GM12878 (cell line): ENCODE measurements around the gene C4BPB. TPM values are rescaled to one million over a fixed set of nuclear protein-coding genes. Genes with fewer than 3 reads are reported as not detected.

ENCODE experiments used
- ATAC-seq: fragments of 200-7000 bp; cut with Tn5 transposase; 3 replicates; pipeline ENCODE4 v1.9.1; 2020; ENCODE audit warnings: mild to moderate bottlenecking, moderate library complexity
- BruUV-seq: library from RNA; stranded (reverse); fragments of 400-500 nt; replicated peaks from 2 replicates; lab custom pipeline; 2021; lab: Mats Ljungman, UMichigan
- CTCF ChIA-PET: fragments of 300-600 bp; sonication (Branson Sonifier 250); formaldehyde crosslinking; extraction: SDS; loops from one replicate; lab custom pipeline; 2021; ENCODE audit warnings: inconsistent platforms; lab: Yijun Ruan, JAX
- POLR2A ChIA-PET: fragments of 350-600 bp; formaldehyde crosslinking; extraction: SDS; loops from one replicate; lab custom pipeline; 2021; ENCODE audit warnings: inconsistent platforms; lab: Charles Lee
- RAD21 ChIA-PET: fragments of 300-600 bp; sonication (Branson Sonifier 250); formaldehyde crosslinking; loops from one replicate; lab custom pipeline; 2023; ENCODE audit warnings: antibody characterized with exemption; ENCODE audit not compliant: unreplicated experiment; lab: Charles Lee
- SMC1A ChIA-PET: fragments of 300-600 bp; sonication (Branson Sonifier 250); formaldehyde crosslinking; loops from one replicate; lab custom pipeline; 2023; ENCODE audit not compliant: unreplicated experiment, uncharacterized antibody; lab: Charles Lee
- DNase-seq: peaks from one replicate; pipeline ENCODE4 v3.0.0-alpha.2; 2011; ENCODE audit warnings: low read depth, low spot score
- FAIRE-seq: peaks from 3 replicates; lab custom pipeline; 2011; peaks lifted over from hg19 to GRCh38; lab: Jason Lieb, UNC
- H2AFZ ChIP-seq: 2 replicates; pipeline ENCODE4 v1.6.0; 2011; ENCODE audit warnings: low read depth, low read length, control low read depth; ENCODE audit not compliant: control insufficient read depth
- H3K27ac ChIP-seq: 2 replicates; pipeline ENCODE4 v1.5.1; 2011; ENCODE audit warnings: control low read depth; ENCODE audit not compliant: control insufficient read depth, insufficient read depth
- H3K27me3 ChIP-seq, 2 experiments: replicated peaks in 1 of 2; 2 replicates each; pipeline versions ENCODE4 v1.6.0 to v1.6.1; 2011; ENCODE audit warnings: low read length in 1 of 2; ENCODE audit not compliant: control insufficient read depth in 2 of 2, insufficient read depth in 2 of 2
- H3K36me3 ChIP-seq, 2 experiments: 2 replicates each; pipeline ENCODE4 v1.5.1; 2011; ENCODE audit warnings: low read length in 1 of 2; ENCODE audit not compliant: control insufficient read depth in 2 of 2, insufficient read depth in 2 of 2
- H3K4me1 ChIP-seq: 2 replicates; pipeline ENCODE4 v1.6.1; 2011; ENCODE audit warnings: mild to moderate bottlenecking, low read length, moderate library complexity, mixed read lengths; ENCODE audit not compliant: control insufficient read depth, insufficient read depth
- H3K4me2 ChIP-seq: 2 replicates; pipeline ENCODE4 v1.6.0; 2011; ENCODE audit warnings: control low read depth; ENCODE audit not compliant: control insufficient read depth, insufficient read depth
- H3K4me3 ChIP-seq: fragments of 200-600 bp; sonication (generic); 2 replicates; pipeline ENCODE4 v1.5.1; 2016
- H3K79me2 ChIP-seq: 2 replicates; pipeline ENCODE4 v1.6.0; 2011; ENCODE audit warnings: low read length; ENCODE audit not compliant: control insufficient read depth, insufficient read depth
- H3K9ac ChIP-seq: 2 replicates; pipeline ENCODE4 v1.8.0; 2011; ENCODE audit warnings: low read length, control low read depth, mixed read lengths; ENCODE audit not compliant: control insufficient read depth, insufficient read depth
- H3K9me3 ChIP-seq: replicated peaks from 3 replicates; pipeline ENCODE4 v1.5.1; 2011; ENCODE audit warnings: mild to moderate bottlenecking, low read length; ENCODE audit not compliant: control insufficient read depth, insufficient read depth
- H4K20me1 ChIP-seq: 2 replicates; pipeline ENCODE4 v1.6.0; 2011; ENCODE audit not compliant: control insufficient read depth, insufficient read depth
- CBFB ChIP-seq: IDR thresholded peaks from 2 replicates; pipeline ENCODE4 v1.6.1; 2016; ENCODE audit warnings: antibody characterized with exemption, low read depth
- EED ChIP-seq: sonication (generic); IDR thresholded peaks from 2 replicates; pipeline ENCODE4 v1.6.1; 2016; ENCODE audit warnings: antibody characterized with exemption, low read depth
- MTA2 ChIP-seq: fragments of 450-650 bp; IDR thresholded peaks from 2 replicates; pipeline ENCODE4 v1.6.1; 2016; ENCODE audit warnings: low read depth, mild to moderate bottlenecking, moderate library complexity
- MYC ChIP-seq: IDR thresholded peaks from 2 replicates; pipeline ENCODE4 v1.6.1; 2011; ENCODE audit warnings: mild to moderate bottlenecking, low read length, moderate library complexity, inconsistent platforms; ENCODE audit not compliant: insufficient read depth, insufficient replicate concordance, insufficient read length, severe bottlenecking
- PAX8 ChIP-seq: fragments of 450-650 bp; IDR thresholded peaks from 2 replicates; pipeline ENCODE4 v1.6.1; 2017; ENCODE audit warnings: mild to moderate bottlenecking, moderate library complexity
- RAD21 ChIP-seq: IDR thresholded peaks from 2 replicates; pipeline ENCODE4 v1.6.1; 2011; ENCODE audit warnings: mild to moderate bottlenecking, low read depth, low read length, moderate library complexity; ENCODE audit not compliant: insufficient read depth
- SIX5 ChIP-seq: IDR thresholded peaks from 2 replicates; pipeline ENCODE4 v1.6.1; 2011; ENCODE audit warnings: mild to moderate bottlenecking, low read depth, low read length, moderate library complexity; ENCODE audit not compliant: severe bottlenecking
- SMARCA5 ChIP-seq: fragments of 450-650 bp; IDR thresholded peaks from 2 replicates; pipeline ENCODE4 v1.6.1; 2017; ENCODE audit warnings: mild to moderate bottlenecking
- SMC3 ChIP-seq: IDR thresholded peaks from 2 replicates; pipeline ENCODE4 v1.6.1; 2011; ENCODE audit warnings: low read length, improper control_type of control experiment, borderline replicate concordance
- TCF12 ChIP-seq: IDR thresholded peaks from 2 replicates; pipeline ENCODE4 v1.6.1; 2011; ENCODE audit warnings: low read depth, mild to moderate bottlenecking, low read length
- YBX1 ChIP-seq: fragments of 450-650 bp; IDR thresholded peaks from 2 replicates; pipeline ENCODE4 v1.6.1; 2016; ENCODE audit warnings: antibody characterized with exemption
- YY1 ChIP-seq: IDR thresholded peaks from 2 replicates; pipeline ENCODE4 v1.6.1; 2011; ENCODE audit warnings: low read depth, mild to moderate bottlenecking, low read length
- ZNF384 ChIP-seq: IDR thresholded peaks from 2 replicates; pipeline ENCODE4 v1.6.1; 2012; ENCODE audit warnings: low read depth, mild to moderate bottlenecking, low read length, improper control_type of control experiment, borderline replicate concordance
- WGBS: methylation state at CpG from one replicate; pipeline ENCODE4 v1.1.6; 2016; ENCODE audit warnings: low lambda C conversion rate; ENCODE audit not compliant: insufficient replicate concordance, insufficient coverage; ENCODE audit errors: missing lambda C conversion rate; 5-methylcytosine and 5-hydroxymethylcytosine counted together
- in situ Hi-C: fragments of 300-500 bp; cut with MboI; formaldehyde crosslinking; loops from 9 replicates; pipeline ENCODE4 v1.14.3; 2018; ENCODE audit warnings: mixed read lengths
- intact Hi-C: fragments of 100-400 bp; cut with micrococcal nuclease; formaldehyde crosslinking; loops from one replicate; pipeline ENCODE4 v1.14.2; 2022; ENCODE audit not compliant: unreplicated experiment
- polyA plus RNA-seq, 11 experiments: library from polyadenylated mRNA; depleted of rRNA in 4 of 11; unstranded in 6 of 11; stranded (reverse) in 5 of 11; fragments of >200 nt; fragmentation: Nextera tagmentation in 4 of 11; fragmentation: Illumina TruSeq in 1 of 11; extraction: Ambion mirVana in 4 of 11; extraction: Trizol in 1 of 11; gene quantifications; 1 replicate in 1 of 11; 2 replicates in 10 of 11; pipeline versions ENCODE4 v1.2.1 to v1.2.3, GENCODE V29; 2011 to 2016; ENCODE audit warnings: inconsistent platforms in 2 of 11, missing spikeins in 2 of 11, low read depth in 1 of 11
- total RNA-seq, 4 experiments: library from RNA; depleted of rRNA in 3 of 4; stranded (reverse); fragments of >200 nt in 3 of 4; fragmentation: Illumina TruSeq in 1 of 4; extraction: Trizol in 1 of 4; gene quantifications; 2 replicates each; pipeline versions ENCODE4 v1.2.1 to v1.2.3, GENCODE V29; 2013 to 2021
- TF ChIP-seq, protein P1 (sequence below): IDR thresholded peaks from 2 replicates; pipeline ENCODE4 v1.6.1; 2011; ENCODE audit warnings: borderline replicate concordance, low read depth, mild to moderate bottlenecking, moderate library complexity, mixed read lengths, low read length; ENCODE audit not compliant: insufficient read depth; ENCODE audit errors: extremely low read length
- TF ChIP-seq, protein P2 (sequence below), 3 experiments: IDR thresholded peaks in 2 of 3; conservative IDR thresholded peaks in 1 of 3; 2 replicates each; pipeline ENCODE4 v1.5.1; 2011; ENCODE audit warnings: low read depth in 3 of 3, low read length in 3 of 3, mild to moderate bottlenecking in 3 of 3, control low read depth in 2 of 3, moderate library complexity in 2 of 3, inconsistent platforms in 1 of 3, mixed read lengths in 1 of 3; ENCODE audit not compliant: control insufficient read depth in 2 of 3, insufficient read depth in 1 of 3; ENCODE audit errors: extremely low read depth in 1 of 3
- TF ChIP-seq, protein P3 (sequence below): fragments of 450-650 bp; IDR thresholded peaks from 2 replicates; pipeline ENCODE4 v1.6.1; 2016; ENCODE audit warnings: mild to moderate bottlenecking

The C4BPB gene
- total and polyA plus RNA-seq, 10 of the 15 experiments (the other 5 are each of a cell fraction or from before 2014, with no cell fraction given) = 0.31 to 1.2 (median 0.53) TPM; not detected in 1

DNA sequence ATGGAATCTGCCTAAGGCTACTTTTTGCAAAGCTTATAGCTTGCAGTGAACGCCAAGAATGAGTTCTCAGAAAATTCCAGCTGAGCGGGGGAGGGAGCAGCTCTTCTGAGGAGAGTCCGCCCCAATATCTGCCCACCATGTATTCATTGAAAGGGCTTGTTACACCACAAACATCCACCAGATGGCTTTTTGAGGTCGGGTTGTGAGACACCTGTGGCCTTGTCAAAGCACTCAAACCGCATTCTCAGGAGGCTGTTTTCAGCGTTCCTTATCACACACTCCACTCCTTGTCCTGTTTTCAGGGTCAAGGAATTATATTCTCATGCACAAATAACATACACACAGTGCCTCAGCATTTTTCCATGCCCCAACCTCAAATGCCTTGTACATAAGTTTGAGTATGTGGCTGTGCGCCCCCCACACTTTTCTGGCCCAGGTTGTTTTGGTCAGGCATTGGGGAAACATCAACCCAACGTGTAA is 3.9 kb upstream of the C4BPB start:
- POLR2A ChIA-PET = no interaction called here
- Histone ChIP-seq H3K27ac (no peak overlapping the region), H2AFZ (no peak overlapping the region), H3K79me2 (no peaks in the 10 kb centered on the region), H3K4me1 (peaks cover 4% of the 10 kb centered on the region; the same call in 1 of the 2 replicates), H3K4me3 (no peak overlapping the region), H3K9ac (no peak overlapping the region), H3K27me3 (no peaks in the 10 kb centered on the region), H4K20me1 (no peaks in the 10 kb centered on the region), H3K36me3 (no peaks in the 10 kb centered on the region), H3K4me2 (no peak overlapping the region), H3K9me3 (no peaks in the 10 kb centered on the region)
- intact Hi-C loops = loop anchor here (1.0 to 5.0 kb wide), 3 partner anchors 238 to 415 kb away; partner anchors contain the start of gene CD55
- no peak for DNase-seq
- FAIRE-seq = peak; percentile 95
- no TSS peak for BruUV-seq
- peak; percentile 96 for ATAC-seq
- CTCF ChIA-PET = interaction anchor here (0.7 to 8.3 kb wide), 33 partner anchors 10 to 453 kb away, joined by 3 to 154 read pairs (median 4); partner anchors contain the start of genes C1orf116, CD55, CR1 and PFKFB2
- RAD21 ChIA-PET = interaction anchor here (0.8 to 3.6 kb wide), 16 partner anchors 10 to 416 kb away, joined by 3 to 54 read pairs (median 4); partner anchors contain the start of genes CD55 and CR1
- WGBS = 20% methylated on average over 8 of the region's 8 CpGs
- in situ Hi-C loops = loop anchor here (5.0 kb wide), 1 partner anchor 413 kb away; the partner anchor contains the start of gene CR1
- SMC1A ChIA-PET = interaction anchor here (0.7 to 7.3 kb wide), 26 partner anchors 10 to 435 kb away, joined by 3 to 69 read pairs (median 4); partner anchors contain the start of genes CR1, PFKFB2 and YOD1
- peak; percentile 71 for TF ChIP-seq CBFB
- no peak for TF ChIP-seq MYC
- peak; percentile 78 for TF ChIP-seq TCF12
- peak; percentile 80 for TF ChIP-seq RAD21
- TF ChIP-seq, protein P1, sequence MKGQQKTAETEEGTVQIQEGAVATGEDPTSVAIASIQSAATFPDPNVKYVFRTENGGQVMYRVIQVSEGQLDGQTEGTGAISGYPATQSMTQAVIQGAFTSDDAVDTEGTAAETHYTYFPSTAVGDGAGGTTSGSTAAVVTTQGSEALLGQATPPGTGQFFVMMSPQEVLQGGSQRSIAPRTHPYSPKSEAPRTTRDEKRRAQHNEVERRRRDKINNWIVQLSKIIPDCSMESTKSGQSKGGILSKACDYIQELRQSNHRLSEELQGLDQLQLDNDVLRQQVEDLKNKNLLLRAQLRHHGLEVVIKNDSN = no peak
- peak; percentile 67 for TF ChIP-seq YY1
- no peak for TF ChIP-seq PAX8
- TF ChIP-seq SIX5 = no peak
- peak; percentile 19; the same call in 1 of the 2 replicates for TF ChIP-seq MTA2
- TF ChIP-seq, protein P2, sequence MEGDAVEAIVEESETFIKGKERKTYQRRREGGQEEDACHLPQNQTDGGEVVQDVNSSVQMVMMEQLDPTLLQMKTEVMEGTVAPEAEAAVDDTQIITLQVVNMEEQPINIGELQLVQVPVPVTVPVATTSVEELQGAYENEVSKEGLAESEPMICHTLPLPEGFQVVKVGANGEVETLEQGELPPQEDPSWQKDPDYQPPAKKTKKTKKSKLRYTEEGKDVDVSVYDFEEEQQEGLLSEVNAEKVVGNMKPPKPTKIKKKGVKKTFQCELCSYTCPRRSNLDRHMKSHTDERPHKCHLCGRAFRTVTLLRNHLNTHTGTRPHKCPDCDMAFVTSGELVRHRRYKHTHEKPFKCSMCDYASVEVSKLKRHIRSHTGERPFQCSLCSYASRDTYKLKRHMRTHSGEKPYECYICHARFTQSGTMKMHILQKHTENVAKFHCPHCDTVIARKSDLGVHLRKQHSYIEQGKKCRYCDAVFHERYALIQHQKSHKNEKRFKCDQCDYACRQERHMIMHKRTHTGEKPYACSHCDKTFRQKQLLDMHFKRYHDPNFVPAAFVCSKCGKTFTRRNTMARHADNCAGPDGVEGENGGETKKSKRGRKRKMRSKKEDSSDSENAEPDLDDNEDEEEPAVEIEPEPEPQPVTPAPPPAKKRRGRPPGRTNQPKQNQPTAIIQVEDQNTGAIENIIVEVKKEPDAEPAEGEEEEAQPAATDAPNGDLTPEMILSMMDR (IDR thresholded peaks at IDR 0.05 in 2 of 3, conservative IDR thresholded peaks at IDR 0.05 in 1 of 3; ENCODE audit: control insufficient read depth in 2 of 3, extremely low read depth in 1 of 3, insufficient read depth in 1 of 3, low read depth in 3 of 3, low read length in 3 of 3) = peak; percentile 63 to 68 (median 66)
- TF ChIP-seq, protein P3, sequence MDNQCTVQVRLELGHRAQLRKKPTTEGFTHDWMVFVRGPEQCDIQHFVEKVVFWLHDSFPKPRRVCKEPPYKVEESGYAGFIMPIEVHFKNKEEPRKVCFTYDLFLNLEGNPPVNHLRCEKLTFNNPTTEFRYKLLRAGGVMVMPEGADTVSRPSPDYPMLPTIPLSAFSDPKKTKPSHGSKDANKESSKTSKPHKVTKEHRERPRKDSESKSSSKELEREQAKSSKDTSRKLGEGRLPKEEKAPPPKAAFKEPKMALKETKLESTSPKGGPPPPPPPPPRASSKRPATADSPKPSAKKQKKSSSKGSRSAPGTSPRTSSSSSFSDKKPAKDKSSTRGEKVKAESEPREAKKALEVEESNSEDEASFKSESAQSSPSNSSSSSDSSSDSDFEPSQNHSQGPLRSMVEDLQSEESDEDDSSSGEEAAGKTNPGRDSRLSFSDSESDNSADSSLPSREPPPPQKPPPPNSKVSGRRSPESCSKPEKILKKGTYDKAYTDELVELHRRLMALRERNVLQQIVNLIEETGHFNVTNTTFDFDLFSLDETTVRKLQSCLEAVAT = peak; percentile 54; the same call in 1 of the 2 replicates
- no peak for TF ChIP-seq SMARCA5
- TF ChIP-seq SMC3 = peak; percentile 90
- no peak for TF ChIP-seq YBX1
- no peak for TF ChIP-seq ZNF384
- 0 out of 2 replicates have a peak, but pooled peaks have one; percentile 28 for TF ChIP-seq EED
